Stimulated activated CD4-positive, alpha-beta T cell treated with anti-CD3 and anti-CD28 coated beads, Interleukin-12 subunit alpha, Interleukin-12 subunit beta, amount 100 ng/mL, for 24 hours (primary cell): ENCODE results near the gene RPS19.

Experiments used
- DNase-seq, 2 experiments: peaks; one replicate each; pipeline ENCODE4 v3.0.0-alpha.2; 2020; ENCODE audit warnings: low read depth in 2 of 2

Gene RPS19

GRCh38 chr19:41859618-41860418 is at the start of gene RPS19:
Gene RPS19, plus strand, starts transcription at chr19:41860255. Its CDS starts 520 bp downstream, at chr19:41860775.
- peak; percentile 96 to 97 for DNase-seq

DNA sequence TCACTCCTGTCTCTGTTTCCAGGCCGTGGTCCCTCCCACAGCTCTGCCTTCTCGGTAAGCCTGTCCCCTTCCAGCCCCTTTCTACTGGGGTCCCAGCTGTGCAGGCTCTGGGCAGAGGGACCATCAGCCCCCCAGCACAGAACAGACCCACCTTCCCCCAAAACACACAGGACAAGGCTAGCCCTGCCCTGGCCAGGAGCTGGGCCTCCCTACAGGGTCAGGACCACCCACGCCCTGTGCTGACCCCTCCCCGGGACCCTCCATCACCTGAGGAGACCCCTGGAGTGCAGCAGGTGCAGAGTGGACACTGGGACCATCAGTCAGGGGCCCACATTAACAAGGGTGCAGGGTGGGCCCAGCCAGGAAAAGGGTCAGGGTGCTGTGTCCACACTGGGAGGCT is 49.8 kb upstream of the RPS19 start:
- no peak for DNase-seq

- no peak for DNase-seq
Measured at GRCh38 chr19:41811036-41811435, 49.0 kb upstream of the RPS19 start.

GRCh38 chr19:41811981-41812380 is 48.1 kb upstream of the RPS19 start:
- DNase-seq = no peak

GRCh38 chr19:41813911-41814310 is 46.1 kb upstream of the RPS19 start:
- no peak for DNase-seq

DNA sequence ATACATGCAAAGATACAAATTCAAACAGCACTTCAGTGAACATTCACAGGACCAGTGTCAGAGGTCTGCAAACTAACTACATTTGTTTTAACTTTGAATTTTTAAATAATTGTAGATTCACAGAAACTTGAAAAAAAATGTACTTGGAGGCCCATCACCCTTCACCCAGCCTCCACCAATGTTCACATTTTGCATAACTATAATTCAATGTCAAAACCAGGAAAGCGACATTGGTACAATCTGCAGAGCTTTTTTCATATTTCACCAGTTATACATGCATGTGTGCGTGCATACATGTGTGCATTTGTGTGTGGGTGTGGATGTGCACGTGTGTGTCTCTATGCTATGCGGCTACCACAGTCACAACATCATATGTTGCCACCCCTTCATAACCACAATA is 44.8 kb upstream of the RPS19 start:
- DNase-seq = no peak

- DNase-seq = no peak
Measured at GRCh38 chr19:41816761-41817160, 43.3 kb upstream of the RPS19 start.

DNA sequence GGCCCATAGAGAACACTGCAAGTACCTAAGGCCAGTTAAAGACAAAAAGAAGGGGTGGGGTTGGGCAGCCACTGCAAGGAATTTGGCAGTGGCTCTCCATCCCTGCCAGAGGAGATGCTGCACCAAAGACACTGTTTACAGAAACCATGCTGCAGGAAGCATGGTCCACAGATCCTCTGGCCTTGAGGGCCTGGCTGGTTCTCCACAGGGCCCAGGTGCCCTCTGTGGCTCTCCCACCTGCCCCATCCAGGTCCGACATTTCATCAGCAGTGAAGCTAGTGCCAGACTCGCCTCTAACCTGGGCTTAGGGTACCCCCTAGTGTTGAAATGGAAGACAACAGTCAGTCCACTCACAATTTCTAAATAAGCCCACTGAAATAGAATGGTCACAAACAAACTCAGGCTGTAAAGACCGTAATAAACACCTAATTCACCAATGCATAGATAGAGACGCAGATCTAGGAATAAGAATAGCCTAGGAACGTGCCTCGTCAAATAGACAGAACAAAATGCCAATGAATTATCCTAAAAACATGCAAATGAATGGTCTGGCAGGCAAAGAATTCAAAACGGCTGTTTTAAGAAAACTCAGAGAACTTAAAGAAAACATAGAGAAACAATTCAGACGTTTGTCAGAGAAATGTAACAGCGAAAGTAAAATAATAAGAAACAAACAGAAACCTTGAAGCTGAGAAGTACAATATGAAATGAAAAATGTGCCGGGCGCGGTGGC is 38.9 kb upstream of the RPS19 start:
- peak; percentile 10 to 12 for DNase-seq

DNA sequence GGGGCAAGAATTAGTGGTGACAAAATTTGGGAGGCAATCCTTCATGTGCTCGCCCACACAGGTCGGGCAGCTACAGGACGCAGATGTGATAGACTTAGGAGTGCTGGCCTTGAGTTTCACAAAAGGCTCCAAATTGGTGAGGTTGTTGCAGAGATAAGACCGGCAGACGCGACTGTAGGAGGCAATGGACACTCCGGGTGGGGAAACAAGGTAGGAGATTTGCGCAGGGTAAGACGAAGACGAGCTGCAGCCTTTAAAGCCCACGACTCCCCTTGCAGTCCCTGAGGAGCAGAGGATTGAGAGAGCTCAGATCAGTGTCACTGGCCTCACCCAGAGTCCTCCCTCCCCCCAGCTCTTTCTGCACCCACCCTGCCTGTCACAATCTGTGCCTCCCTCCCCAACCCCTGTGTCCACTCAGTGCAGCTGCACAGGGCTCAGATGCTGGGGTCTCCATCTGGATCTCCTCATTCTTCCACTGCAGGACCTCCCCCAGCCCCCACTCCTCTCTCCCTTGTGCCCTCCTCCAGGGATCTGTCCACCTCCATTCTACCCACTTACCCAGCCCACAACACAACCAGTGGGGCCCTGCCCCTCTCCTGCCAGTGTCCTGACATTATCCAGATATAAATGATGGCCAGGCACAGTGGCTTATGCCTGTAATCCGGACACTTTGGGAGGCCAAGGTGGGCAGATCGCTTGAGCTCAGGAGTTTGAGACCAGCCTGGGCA is 21.9 kb upstream of the RPS19 start:
- DNase-seq = no peak

- DNase-seq = no peak
Measured at GRCh38 chr19:41839211-41839610, 20.8 kb upstream of the RPS19 start.

- no peak for DNase-seq
Measured at GRCh38 chr19:41843371-41843770, 16.7 kb upstream of the RPS19 start.

DNA sequence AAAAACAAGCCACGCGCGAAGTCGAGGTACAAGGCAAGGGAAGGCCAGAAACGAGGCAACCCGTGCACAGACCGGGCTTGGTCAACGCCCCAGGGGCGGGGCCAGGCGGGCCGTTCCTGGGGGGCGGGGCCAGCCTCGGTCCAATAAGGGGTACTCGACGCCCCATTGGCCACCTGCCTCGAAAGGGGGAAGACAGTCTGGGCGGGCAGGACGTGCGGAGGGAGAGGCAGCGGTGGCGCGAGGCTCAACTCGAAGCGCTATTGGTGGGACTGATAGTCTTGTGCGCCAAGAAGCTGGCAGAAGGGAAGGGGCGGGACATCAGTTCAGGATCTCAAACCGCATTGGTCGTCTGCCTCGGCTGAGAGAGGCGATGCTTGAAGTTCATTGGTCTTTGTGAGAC is 15.5 kb upstream of the RPS19 start, which contains the start of gene LYPD4:
Gene LYPD4, minus strand, starts transcription at position 83 of the 400 bp plus-strand sequence. CDS start 5,398 bp downstream, outside the sequence.
- no peak for DNase-seq

DNA sequence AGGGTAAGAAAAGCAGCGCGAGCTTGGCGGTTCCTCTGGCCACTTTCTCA is 15.2 kb upstream of the RPS19 start, which contains the start of gene DMRTC2:
Gene DMRTC2, plus strand, starts transcription at position 42 of the 50 bp plus-strand sequence. CDS start 2,387 bp downstream, outside the sequence.
- DNase-seq = no peak

GRCh38 chr19:41845051-41845590 is 14.9 kb upstream of the RPS19 start:
- DNase-seq = no peak

DNA sequence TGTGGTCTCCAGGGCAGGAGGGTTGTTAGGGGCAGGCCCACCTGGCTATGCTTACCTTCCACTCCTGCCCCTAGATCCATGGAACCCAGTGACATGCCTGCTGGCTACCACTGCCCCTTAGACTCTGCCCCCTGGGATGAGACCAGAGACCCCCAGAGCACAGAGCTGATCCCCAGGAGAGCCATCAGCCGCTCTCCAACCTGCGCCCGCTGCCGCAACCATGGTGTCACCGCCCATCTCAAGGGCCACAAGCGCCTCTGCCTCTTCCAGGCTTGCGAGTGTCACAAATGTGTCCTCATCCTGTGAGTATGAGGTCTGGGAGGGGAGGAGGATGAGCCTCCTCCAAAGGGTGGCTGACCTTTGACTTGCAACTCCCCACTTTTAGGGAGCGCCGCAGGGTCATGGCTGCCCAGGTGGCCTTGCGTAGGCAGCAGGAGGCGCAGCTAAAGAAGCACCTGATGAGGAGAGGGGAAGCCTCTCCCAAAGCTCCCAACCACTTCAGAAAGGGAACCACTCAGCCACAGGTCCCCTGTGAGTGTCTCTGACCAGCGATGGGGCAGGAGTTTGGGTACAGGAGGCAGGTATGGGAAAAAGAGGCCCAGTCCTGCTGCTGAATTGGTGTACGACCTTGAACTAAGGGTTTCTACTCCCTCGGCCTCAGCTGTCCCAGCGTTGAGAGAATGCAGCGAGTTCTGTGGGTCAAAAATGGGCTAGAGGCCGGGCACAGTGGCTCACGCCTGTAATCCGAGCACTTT is 12.5 kb upstream of the RPS19 start:
- DNase-seq = no peak

DNA sequence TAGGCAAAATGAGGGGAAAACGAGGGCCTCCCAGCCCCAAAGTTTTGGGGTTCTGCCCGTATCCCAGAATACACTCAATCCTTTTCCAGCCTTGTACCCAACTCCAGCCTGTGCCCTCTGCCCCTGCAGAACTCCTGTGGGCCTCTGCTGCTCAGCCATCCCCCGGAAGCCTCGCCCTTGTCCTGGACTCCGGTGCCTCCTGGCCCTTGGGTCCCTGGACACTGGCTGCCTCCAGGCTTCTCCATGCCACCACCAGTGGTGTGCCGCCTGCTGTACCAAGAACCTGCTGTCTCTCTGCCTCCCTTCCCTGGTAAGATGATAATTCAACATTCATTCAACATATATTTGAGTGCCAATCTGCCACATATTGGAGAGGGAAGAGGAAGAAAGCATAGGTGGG is 11.4 kb upstream of the RPS19 start:
- DNase-seq = no peak

DNA sequence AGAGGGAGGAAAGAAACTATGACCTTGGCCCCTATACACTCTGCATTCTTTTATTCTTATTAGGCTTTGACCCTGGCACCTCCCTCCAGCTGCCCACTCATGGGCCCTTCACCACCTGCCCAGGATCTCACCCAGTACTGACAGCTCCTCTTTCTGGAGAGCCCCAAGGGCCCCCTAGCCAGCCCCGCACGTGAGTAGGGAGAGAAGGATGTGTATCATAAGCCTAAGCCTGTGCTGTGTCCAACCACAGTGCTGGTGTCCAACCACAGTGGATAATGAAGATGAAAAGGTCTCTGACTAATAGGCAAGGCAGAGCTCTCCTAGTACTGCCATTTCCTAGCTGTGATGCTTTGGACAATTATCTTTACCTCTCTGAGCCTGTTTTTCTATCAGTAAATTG is 11.0 kb upstream of the RPS19 start:
- no peak for DNase-seq

DNA sequence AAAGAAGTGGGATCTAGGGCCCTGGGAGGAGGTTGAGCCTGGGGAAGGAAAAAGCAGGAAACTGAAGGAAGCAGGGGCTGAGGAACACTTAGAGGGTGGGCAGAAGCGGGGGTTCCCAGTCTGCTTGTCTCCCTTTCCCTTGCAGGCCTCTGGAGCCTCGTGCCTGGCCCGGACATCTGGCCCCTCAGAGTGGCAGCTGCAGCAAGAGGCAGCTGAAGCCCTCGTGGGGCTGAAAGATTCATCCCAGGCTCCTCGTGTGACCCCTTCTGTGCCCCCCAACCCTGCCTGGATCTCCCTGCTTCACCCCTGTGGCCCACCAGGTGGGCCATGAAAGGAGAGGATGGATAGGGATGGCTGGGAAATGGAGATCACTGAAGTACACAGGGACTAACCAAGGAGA is 9.7 kb upstream of the RPS19 start:
- no peak for DNase-seq

DNA sequence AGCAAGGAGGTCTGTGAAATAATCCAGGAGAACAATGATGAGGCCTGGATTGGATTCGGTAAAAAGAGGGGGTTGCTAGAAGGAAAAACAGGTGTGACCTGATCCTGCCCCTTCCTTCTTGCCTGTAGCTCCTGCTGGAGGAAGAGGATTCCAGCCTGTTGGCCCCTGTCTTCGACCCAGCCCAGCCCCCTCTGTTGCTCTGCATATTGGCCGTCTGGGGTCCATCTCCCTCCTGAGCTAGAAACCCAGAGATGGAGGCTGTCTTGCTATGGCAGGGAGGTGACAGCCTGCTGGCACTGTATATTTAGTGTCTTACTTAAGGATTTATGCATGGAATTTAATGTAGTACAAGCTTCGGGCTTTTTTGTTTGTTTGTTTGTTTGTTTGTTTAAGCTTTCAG is 8.6 kb upstream of the RPS19 start:
- DNase-seq = no peak

DNA sequence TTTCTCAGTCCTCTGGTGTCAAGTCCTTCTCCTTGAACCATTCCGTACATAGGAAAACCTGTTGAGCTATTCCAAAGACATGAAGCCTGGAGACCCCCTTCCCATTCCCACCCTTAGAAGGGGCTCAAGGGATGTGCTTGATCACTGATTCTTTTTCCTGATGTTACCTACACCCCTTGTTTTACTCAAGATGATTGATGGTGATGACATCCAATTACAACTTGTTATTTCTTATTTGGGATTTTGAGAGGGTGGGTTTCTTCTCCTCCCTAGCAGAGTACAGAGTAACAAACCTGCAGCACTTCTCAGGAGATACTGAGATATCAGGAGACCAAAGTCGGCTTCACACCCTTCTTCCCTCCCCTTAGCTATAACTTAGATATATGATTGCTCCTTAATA is 6.7 kb upstream of the RPS19 start:
- DNase-seq = no peak

DNA sequence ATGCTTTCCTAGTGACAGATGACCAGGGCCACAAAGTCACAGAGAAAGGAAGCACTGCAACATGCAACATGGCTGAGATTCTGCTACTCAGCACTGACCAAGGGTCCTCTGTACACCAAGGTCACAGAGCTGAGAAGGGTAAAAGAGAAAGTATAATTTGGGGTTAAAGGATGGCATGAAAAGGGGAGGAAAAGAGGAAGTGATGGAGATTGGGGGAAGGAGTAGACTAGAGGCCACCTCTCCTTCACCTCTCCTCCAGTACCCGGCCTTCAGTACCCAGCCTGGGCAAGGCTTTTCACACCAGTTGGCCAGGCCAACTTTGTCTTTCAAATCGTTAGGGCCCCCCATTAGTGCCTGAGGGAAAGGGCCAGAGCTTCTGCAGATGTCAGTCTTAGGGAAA is 6.3 kb upstream of the RPS19 start:
- DNase-seq = no peak

DNA sequence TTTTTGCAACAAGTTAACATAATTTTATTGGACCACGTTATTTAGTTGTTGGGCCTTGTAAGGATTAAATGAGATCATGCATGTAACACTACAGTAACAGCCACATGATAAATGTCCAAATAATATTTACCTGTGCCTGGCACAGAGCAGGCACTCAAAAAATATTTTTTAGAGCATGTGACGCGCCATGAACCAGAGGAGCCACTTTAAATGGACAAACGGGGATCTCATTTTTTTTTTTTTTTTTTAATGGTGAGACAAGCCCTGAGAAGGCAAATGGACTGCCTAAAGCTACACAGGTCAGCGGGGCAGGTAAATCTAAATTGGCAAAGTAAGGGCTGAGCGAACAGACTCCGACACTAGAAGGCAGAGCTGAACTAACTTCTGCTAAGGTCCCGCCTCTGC is 840 bp upstream of the RPS19 start:
- no peak for DNase-seq
